ENCODE measurements around the gene CD58.
"Not testable (repeated sequence)": the region's sequence is repeated elsewhere in the genome, so short reads cannot be mapped to it uniquely, and the experiment has no call there.

Gene CD58

DNA sequence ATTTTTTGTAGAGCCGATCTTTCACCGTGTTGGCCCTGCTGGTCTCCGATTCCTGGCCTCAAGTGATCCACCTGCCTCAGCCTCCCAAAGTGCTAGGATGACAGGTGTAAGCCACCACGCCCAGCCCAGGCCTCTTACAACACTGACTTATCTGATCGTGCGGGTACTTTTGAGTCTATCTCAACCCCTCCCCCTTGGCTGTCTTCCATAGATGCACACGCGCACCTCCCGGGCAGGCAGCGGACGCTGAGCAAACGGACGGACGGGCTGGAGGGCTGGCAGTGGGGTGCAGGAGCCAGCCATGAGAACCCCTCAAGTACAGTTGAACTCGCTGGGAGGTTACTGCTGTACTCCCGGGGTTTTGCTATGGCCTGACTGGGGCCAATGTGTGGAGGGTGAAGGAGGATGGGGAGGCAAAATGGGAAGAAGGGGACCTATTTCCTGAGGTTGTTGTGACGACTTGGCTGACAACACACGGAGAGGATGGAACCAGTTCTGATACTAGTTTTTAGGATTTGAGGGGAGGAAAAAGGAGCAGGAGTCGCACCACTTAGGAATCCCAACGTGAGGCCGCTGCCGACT is 959 bp downstream of the CD58 start:
- peak; percentile 50 for DNase-seq

DNA sequence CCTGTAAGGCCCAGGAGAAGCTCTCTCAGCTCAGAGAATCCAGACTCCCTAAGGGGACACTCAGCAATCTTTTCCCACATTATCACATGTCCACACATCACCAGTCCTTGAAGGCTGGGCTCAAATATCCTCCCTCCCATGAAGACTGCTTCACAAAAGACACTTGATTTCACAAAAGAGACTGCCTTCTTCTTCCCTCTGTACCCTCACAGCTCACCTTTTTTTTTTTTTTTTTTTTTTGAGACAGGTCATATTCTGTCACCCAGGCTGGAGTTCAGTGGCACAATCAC is 1.5 kb downstream of the CD58 start:
- no peak for DNase-seq

- DNase-seq, result no peak
These were observed 2.0 kb downstream of the CD58 start for GRCh38 chr1:116568662-116569380.

- no peak for DNase-seq
These were observed 2.8 kb downstream of the CD58 start for GRCh38 chr1:116567790-116568661.

GRCh38 chr1:116565222-116565621 is 5.6 kb downstream of the CD58 start:
- DNase-seq, result no peak

- no peak for DNase-seq
These were observed 6.4 kb downstream of the CD58 start for GRCh38 chr1:116564426-116564825.

DNA sequence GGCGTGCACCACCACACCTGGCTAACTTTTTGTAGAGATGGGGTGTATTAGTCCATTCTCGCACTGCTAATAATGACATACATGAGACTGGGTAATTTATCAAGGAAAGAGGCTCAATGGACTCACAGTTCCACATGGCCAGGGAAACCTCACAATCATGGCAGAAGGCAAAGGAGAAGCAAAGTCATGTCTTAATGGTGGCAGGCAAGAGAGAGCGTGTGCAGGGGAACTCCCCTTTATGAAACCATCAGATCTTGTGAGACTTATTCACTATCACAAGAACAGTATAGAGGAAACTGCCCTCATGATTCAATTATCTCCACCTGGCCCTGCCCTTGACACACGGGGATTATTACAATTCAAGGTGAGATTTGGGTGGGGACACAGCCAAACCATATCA is 8.4 kb downstream of the CD58 start:
- DNase-seq, result not testable (repeated sequence)

DNA sequence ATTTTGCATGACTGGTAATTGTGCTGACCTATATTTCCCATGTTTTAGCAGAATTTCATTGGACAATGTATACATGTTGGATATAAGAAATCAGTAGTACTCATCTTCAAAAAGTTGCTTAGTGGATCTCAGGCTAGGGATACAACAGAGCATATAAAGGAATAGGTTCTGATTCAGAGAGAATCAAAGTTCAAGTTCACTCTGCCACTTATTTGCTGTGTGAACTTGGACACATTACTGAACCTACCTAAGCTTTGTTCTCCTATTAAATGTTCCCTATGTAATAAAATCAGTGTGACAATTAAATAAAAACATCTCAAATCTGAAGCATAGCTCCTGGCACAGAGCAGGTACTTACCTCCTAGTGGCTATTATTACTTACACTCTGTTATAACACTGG is 9.3 kb downstream of the CD58 start:
- no peak for DNase-seq

GRCh38 chr1:116560704-116561490 is 9.9 kb downstream of the CD58 start:
- DNase-seq, result no peak

GRCh38 chr1:116559304-116559761 is 11.5 kb downstream of the CD58 start:
- DNase-seq, result no peak

DNA sequence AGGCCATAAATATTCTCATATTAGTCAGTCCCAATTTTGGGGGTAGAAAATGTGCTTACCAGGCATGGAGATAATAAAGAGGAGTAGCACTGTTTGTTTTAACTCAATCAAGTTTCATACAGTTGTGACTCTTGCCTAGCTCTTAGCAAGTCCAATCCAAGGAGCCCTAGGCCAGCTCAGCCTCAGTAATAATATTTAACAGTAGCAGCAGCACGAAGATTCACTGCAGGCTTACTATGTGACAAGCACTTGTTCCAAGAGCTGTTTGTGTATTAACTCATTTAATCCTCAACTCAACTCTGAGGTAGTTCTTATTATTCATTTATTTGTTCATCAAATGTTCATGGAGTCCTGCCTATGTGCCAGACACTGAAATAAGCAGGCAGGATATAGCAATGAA is 12.3 kb downstream of the CD58 start:
- no peak for DNase-seq

GRCh38 chr1:116558140-116558549 is 12.7 kb downstream of the CD58 start:
- DNase-seq, result no peak

DNA sequence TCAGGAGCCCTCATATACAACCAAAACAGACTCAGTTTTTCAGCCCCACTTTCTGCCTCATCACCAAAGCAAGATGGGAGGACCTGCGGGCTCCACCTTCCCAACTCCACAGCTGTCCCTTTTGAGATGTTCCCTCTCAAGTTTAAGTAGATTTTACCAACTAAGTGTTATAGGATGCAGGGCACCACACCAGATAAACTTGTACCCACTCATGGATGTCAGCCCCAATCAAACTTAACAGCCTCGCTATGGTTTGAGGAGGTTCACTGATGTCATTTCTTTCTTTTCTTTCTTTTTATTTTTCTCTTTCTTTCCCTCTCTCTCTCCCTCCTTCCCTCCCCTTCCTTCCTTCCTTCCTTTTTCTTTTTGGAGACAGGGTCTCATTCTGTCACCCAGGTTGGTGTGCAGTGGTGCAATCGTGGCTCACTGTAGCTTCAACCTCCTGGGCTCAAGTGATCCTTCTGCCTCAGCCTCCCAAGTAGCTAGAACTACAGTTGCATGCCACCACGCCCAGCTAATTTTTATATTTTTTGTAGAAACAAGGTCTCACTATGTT is 13.4 kb downstream of the CD58 start:
- no peak for DNase-seq

DNA sequence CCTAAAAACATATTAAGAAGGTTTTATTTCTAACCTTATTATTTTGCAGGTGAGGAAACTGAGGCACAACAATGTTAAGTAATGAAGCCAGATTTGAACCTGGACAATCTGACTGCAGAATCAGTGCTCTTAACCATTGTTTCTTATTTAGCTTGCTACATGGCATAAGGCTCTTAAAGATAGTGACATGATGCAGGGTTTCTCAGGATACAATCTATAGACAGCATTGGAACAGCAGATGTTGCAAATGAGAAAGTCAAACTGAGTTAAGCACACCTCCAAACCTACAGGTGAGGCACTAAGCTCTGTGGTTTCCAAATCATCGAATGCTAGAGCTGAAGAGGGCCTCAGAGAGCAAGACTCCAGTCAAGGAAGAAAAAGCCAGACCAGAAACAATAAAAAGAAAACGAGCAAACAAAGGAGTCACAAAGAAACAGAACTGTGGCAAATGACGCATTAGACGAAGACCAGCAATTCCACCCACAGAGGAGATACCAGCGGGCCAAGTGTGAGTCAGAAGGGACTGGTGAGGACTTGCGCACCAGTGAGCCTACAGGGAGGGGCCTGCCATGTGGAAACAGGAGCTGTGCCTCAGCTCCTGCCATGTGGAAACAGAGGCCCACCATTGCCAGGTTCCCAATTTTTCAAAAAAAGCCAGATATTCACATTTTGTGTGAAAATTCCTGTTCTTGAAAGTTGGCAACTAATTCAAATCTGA is 14.4 kb downstream of the CD58 start:
- DNase-seq, result peak; percentile 66

- DNase-seq, result no peak
These were observed 15.9 kb downstream of the CD58 start for GRCh38 chr1:116554924-116555323.

DNA sequence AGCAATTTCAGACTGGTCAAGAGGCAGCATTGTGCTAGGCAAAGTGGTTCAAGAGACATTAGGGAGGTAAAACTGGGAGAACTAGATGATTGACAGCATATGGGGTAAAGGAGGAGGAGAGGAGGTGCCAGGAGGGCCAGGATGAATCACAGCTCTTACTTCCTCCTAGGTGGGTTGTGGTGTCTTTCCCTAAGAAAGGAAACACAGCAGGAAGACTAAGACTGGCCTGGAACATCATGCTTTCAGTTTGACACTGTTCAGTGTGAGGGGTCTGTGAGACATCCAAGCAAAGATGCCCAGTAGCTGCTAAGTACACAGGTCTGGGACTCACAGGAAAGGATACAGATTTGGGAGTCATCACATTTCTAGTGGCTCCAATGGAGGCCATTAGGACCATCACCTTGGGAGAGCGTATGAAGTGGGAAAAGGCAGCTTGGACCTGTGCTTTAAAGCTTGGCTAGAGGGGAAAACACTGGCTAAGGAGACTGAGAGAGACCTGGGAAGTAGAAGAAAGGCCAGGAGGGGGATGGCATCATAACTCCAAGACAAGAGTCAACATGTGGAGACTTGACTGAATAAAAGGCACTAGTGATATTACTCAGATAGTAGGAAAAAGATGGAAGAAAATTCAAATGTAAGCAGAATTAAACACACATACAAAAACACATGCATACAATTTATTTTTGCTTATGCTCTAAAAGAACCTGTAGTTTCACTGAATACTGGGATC is 17.3 kb downstream of the CD58 start:
- no peak for DNase-seq

GRCh38 chr1:116546354-116546977 is 24.4 kb downstream of the CD58 start:
- no peak for DNase-seq

DNA sequence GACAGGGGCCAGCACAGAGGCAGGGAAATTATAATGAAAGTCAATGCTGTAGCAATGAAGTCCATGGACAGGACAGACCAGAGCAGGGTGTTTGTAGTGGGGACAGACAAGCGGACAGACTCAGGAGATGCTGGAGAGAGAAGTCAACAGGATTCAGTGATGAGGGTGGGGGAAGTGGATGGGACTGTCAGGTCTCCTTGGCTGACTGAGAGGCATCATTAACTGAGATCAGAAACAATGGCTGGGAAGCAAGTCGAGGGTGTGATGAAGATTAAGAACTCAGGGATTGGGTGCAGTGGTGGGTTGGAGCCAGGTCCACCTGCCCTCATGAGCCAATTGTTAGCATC is 25.5 kb downstream of the CD58 start:
- DNase-seq, result no peak

- DNase-seq, result no peak
These were observed 26.1 kb downstream of the CD58 start for GRCh38 chr1:116544588-116545358.

DNA sequence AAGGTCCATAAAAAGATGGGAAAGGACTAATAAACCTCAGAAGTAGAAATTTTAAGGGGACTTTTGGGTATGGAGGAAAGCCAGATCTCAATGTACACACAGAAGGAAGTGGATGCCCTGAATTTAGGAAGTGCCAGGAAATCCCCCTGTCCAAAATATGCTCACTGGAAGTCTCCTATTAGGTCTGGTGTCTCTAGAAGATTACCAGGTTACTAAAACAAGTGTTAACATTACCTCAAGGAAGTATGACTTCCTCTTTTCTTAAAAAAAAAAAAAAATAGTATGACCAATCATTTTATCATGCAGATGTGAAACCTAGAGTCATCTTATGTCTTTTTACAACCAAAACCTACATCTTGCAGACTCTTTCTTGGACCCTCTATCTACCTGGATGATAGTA is 30.7 kb downstream of the CD58 start:
- no peak for DNase-seq
